A673 (cell line): ENCODE measurements around the gene SLC16A8.

Experiments
- CTCF ChIP-seq: fragments of 300-800, 200-600 bp; sonication (generic); conservative IDR thresholded peaks from 2 replicates; pipeline ENCODE4 v1.5.1; 2017; ENCODE audit warnings: low read depth, mild to moderate bottlenecking, antibody characterized with exemption, low read length, moderate library complexity, mixed read lengths
- EZH2 ChIP-seq: fragments of 200-600 bp; sonication (generic); IDR thresholded peaks from 2 replicates; pipeline ENCODE4 v1.6.1; 2017; ENCODE audit warnings: borderline replicate concordance, low read depth, mild to moderate bottlenecking, mixed read lengths, antibody characterized with exemption, low read length; ENCODE audit not compliant: poor library complexity, severe bottlenecking

- TF ChIP-seq CTCF: no peak
- TF ChIP-seq EZH2: no peak
These were observed 37.8 kb downstream of the SLC16A8 start for GRCh38 chr22:38046070-38046748.
